Adrenal gland (tissue), 12 donors: ENCODE results near the gene PLCE1. TPM values are rescaled to one million over a fixed set of nuclear protein-coding genes. Genes with fewer than 3 reads are reported as not detected.
A peak's percentile ranks its signal among the peaks of the same experiment; 100 is the strongest.

Experiments
- DNase-seq, 7 donors: peaks; one replicate each; pipeline ENCODE4 v3.0.0-alpha.2; 2019 to 2020
- H3K27ac ChIP-seq, 5 donors: fragments of 200-600 bp; sonication (generic) in 4 of 5; 1 replicate in 3 of 5; 2 replicates in 2 of 5; pipeline versions ENCODE4 v1.5.1 to v1.8.0; 2016 to 2020; ENCODE audit warnings: mild to moderate bottlenecking in 1 of 5
- H3K27me3 ChIP-seq: fragments of 200-600 bp; 2 replicates; pipeline ENCODE4 v1.8.0; 2021
- H3K36me3 ChIP-seq, 2 donors: fragments of 200-600 bp; replicated peaks in 1 of 2; 1 replicate in 1 of 2; 2 replicates in 1 of 2; pipeline versions ENCODE4 v1.5.1 to v1.8.0; 2018 to 2022
- H3K4me1 ChIP-seq, 2 donors: fragments of 200-600 bp; replicated peaks in 1 of 2; 1 replicate in 1 of 2; 2 replicates in 1 of 2; pipeline versions ENCODE4 v1.5.1 to v1.8.0; 2018 to 2021
- H3K4me3 ChIP-seq, 4 donors: fragments of 200-600 bp; sonication (generic) in 3 of 4; one replicate each; pipeline ENCODE4 v1.5.1; 2016 to 2018
- H3K9me3 ChIP-seq, 3 donors: fragments of 200-600 bp; sonication (generic) in 1 of 3; replicated peaks in 1 of 3; 1 replicate in 2 of 3; 2 replicates in 1 of 3; pipeline versions ENCODE4 v1.5.1 to v1.8.0; 2016 to 2021
- CTCF ChIP-seq, 6 experiments: fragments of 450-650 bp in 4 of 6; fragments of 200-600 bp in 2 of 6; sonication (generic) in 1 of 6; IDR thresholded peaks; 1 replicate in 5 of 6; 2 replicates in 1 of 6; pipeline versions ENCODE4 v1.5.1 to v1.8.0; 2016 to 2021; ENCODE audit warnings: antibody characterized with exemption in 6 of 6, mild to moderate bottlenecking in 2 of 6, moderate library complexity in 1 of 6
- POLR2A ChIP-seq, 2 donors: fragments of 450-650 bp; IDR thresholded peaks; one replicate each; pipeline ENCODE4 v1.6.1; 2017; ENCODE audit warnings: antibody characterized with exemption in 2 of 2, mild to moderate bottlenecking in 2 of 2, moderate library complexity in 1 of 2
- WGBS, 4 donors: extraction: QIAGEN DNeasy Blood & Tissue Kit in 2 of 4; methylation state at CpG; one replicate each; pipeline versions ENCODE4 v1.1.5 to v1.1.7; 2013 to 2017; 5-methylcytosine and 5-hydroxymethylcytosine counted together
- intact Hi-C, 2 donors: fragments of 100-400 bp; cut with DNase I; formaldehyde crosslinking; loops; one replicate each; pipeline versions ENCODE4 v1.14.1 to v1.15.0; 2022 to 2023
- polyA plus RNA-seq, 3 donors: library from polyadenylated mRNA; stranded (reverse); fragments of 200-250 nt in 2 of 3; fragments of 350-450 nt in 1 of 3; fragmentation: Illumina TruSeq in 1 of 3; extraction: RNeasy Lipid Tissue Mini Kit (QIAGEN cat#74804) in 1 of 3; gene quantifications; one replicate each; pipeline ENCODE4 v1.2.3, GENCODE V29; 2013 to 2014
- total RNA-seq, 9 donors: library from RNA; depleted of rRNA in 4 of 9; stranded (reverse); fragments of >200 nt in 4 of 9; fragments of 120-200 nt in 1 of 9; fragmentation: NEBNext Ultra II Directional in 1 of 9; extraction: Animal tissue kit (Norgen Biotek cat#: 25700) in 1 of 9; gene quantifications; one replicate each; pipeline versions ENCODE4 v1.1.0 to v1.2.4, GENCODE V29; 2013 to 2023
- donor health status: healthy with polysubstance abuse.
- donor health status: Bipolar disorder and iron deficiency.
- donor health status: DM: yes; HTN: yes; CAD: no.
- donor health status: DM: no; HTN: no; CAD: no.
- donor health status: DM: no; HTN: no; CAD: no.
- donor health status: DM: yes; HTN: yes; CAD: no.

Gene PLCE1
- total and polyA plus RNA-seq, 12 donors, result 0.94 to 4.8 (median 2.0) TPM

- Histone ChIP-seq H3K4me3 (no peak overlapping the region), H3K27me3 (no peaks in the 10 kb centered on the region), H3K36me3 (no peaks in the 10 kb centered on the region), H3K9me3 (no peaks in the 10 kb centered on the region), H3K27ac (no peak overlapping the region), H3K4me1 (no peaks in the 10 kb centered on the region)
- no peak for TF ChIP-seq POLR2A (IDR thresholded peaks at IDR 0.05)
- no peak for TF ChIP-seq CTCF (IDR thresholded peaks at IDR 0.05)
- intact Hi-C loops, result no loop called here
- WGBS, 4 donors, result 80 to 87% (median 81%) methylated on average over 3 of the region's 3 CpGs
- DNase-seq, result no peak
Measured at GRCh38 chr10:94002156-94002555, 8.4 kb downstream of the PLCE1 start.

GRCh38 chr10:94003488-94003887, 9.8 kb downstream of the PLCE1 start:
- DNase-seq, result no peak
- H3K36me3 ChIP-seq, result no peaks in the 10 kb centered on the region
- no peaks in the 10 kb centered on the region for H3K4me1 ChIP-seq
- no peaks in the 10 kb centered on the region for H3K27me3 ChIP-seq
- intact Hi-C loops, result no loop called here
- no peaks in the 10 kb centered on the region for H3K9me3 ChIP-seq
- 66 to 88% (median 79%) methylated on average over 3 of the region's 3 CpGs for WGBS, 4 donors
- TF ChIP-seq POLR2A (IDR thresholded peaks at IDR 0.05) (no peak), CTCF (IDR thresholded peaks at IDR 0.05) (no peak)
- H3K4me3 ChIP-seq, result no peak overlapping the region
- H3K27ac ChIP-seq, result no peak overlapping the region

GRCh38 chr10:94005050-94005449, 11.3 kb downstream of the PLCE1 start:
- H3K4me1 ChIP-seq, result no peaks in the 10 kb centered on the region
- H3K4me3 ChIP-seq, result no peak overlapping the region
- intact Hi-C loops, result no loop called here
- no peaks in the 10 kb centered on the region for H3K27me3 ChIP-seq
- H3K36me3 ChIP-seq, result no peaks in the 10 kb centered on the region
- no peaks in the 10 kb centered on the region for H3K9me3 ChIP-seq
- WGBS, 4 donors, result 53 to 60% (median 55%) methylated on average over 2 of the region's 2 CpGs
- TF ChIP-seq POLR2A (IDR thresholded peaks at IDR 0.05), result no peak
- no peak for TF ChIP-seq CTCF (IDR thresholded peaks at IDR 0.05)
- no peak for DNase-seq
- H3K27ac ChIP-seq, result no peak overlapping the region

- H3K4me3 ChIP-seq, result no peak overlapping the region
Measured at GRCh38 chr10:94006591-94007550, 13.1 kb downstream of the PLCE1 start.

More at GRCh38 chr10:94006591-94007550, 13.1 kb downstream of the PLCE1 start:
- intact Hi-C loops, result no loop called here
- peak overlapping the region in 1 of 5 donors; percentile 45 for H3K27ac ChIP-seq
- DNase-seq, result no peak
- 55 to 80% (median 57%) methylated on average over 4 of the region's 4 CpGs for WGBS, 4 donors
- no peaks in the 10 kb centered on the region for H3K36me3 ChIP-seq
- no peak for TF ChIP-seq CTCF (IDR thresholded peaks at IDR 0.05)
- no peak for TF ChIP-seq POLR2A (IDR thresholded peaks at IDR 0.05)
- H3K9me3 ChIP-seq, result no peaks in the 10 kb centered on the region
- H3K4me1 ChIP-seq, result no peaks in the 10 kb centered on the region
- no peaks in the 10 kb centered on the region for H3K27me3 ChIP-seq
